Measurements from ENCODE around the gene YDJC. TPM values are rescaled to one million over a fixed set of nuclear protein-coding genes. Genes with fewer than 3 reads are reported as not detected.

Gene YDJC
- total and polyA plus RNA-seq, 2 of the 8 experiments (the other 6 are each of a cell fraction or from before 2014, with no cell fraction given) = 36.7 to 45.2 TPM

DNA sequence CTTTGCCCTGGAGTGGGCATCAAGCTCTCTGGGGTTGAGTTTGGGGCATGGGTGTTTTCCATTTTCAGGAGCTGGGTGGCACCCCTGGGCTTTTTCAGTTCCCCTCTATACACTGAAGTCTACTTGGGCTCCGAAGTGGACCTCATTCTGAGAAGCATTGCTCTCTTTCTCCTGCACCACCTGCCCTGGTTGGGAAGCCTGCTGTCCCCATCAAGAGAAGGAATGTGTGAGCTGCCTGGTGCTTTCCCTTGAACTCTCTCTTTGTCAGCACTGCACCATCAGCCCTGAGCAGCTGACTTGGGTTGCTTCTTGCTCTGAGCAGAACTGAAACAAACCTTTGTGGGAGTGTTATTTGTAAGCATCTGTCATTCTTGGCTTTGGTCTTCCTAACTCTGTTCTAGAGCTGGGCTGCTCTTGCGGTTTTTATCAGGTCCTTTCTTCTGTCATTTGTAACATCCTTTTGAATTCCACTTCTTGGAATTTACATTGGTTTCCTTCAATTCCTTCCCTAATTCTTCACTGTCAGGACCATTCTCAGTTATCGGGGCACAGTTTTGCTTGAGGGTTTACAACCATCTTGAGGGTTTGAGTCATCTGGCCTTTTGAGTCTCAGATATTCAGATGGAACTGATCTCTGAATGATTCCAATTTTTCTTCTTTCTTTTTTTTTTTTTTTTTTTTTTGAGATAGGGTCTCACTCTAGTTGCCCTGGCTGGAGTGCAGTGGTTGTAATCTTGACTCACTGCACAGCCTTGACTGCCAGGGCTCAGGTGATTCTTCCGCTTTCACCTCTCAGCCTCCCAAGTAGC lies 41.8 kb downstream of the YDJC start:
- Histone ChIP-seq H2AFZ (ENCODE audit: low read length) (no peak overlapping the region), H3K79me2 (ENCODE audit: control insufficient read depth in 1 of 2, insufficient read depth in 2 of 2, low read length in 2 of 2) (peaks cover 19 to 92% of the 10 kb centered on the region in 2 experiments), H3K9ac (replicated peaks in 1 of 4; ENCODE audit: extremely low read depth in 1 of 4, low read depth in 3 of 4, low read length in 3 of 4) (no peak overlapping the region), H3K27me3 (replicated peaks in 1 of 4; ENCODE audit: control insufficient read depth in 3 of 4, extremely low read depth in 1 of 4, insufficient read depth in 3 of 4, low read length in 3 of 4) (no peaks in the 10 kb centered on the region), H3K4me1 (replicated peaks in 1 of 4; ENCODE audit: control insufficient read depth in 3 of 4, insufficient read depth in 4 of 4, low read length in 3 of 4) (no peaks in the 10 kb centered on the region), H3K18ac (ENCODE audit: extremely low read depth, low read length) (no peak overlapping the region), H4K8ac (ENCODE audit: extremely low read depth, insufficient read depth, low read length) (no peak overlapping the region), H2BK20ac (ENCODE audit: low read length) (no peak overlapping the region), H3K36me3 (ENCODE audit: control insufficient read depth in 2 of 4, insufficient read depth in 4 of 4, low read length in 3 of 4) (peaks cover 0 to 8% (median 1%) of the 10 kb centered on the region in 4 experiments; a peak in 3 of 8 replicates), H3K27ac (ENCODE audit: low read depth, low read length) (no peak overlapping the region), H3K4me2 (ENCODE audit: insufficient read depth in 1 of 2, low read depth in 2 of 2, low read length in 2 of 2) (no peak overlapping the region), H3K4me3 (ENCODE audit: extremely low read depth in 1 of 4, insufficient read depth in 2 of 4, low read depth in 3 of 4, low read length in 4 of 4) (no peak overlapping the region), H4K91ac (replicated peaks; ENCODE audit: insufficient read length, low read length) (no peak overlapping the region), H2BK120ac (replicated peaks; ENCODE audit: low read depth, low read length) (no peak overlapping the region), H3K56ac (replicated peaks; ENCODE audit: insufficient read length, low read depth, low read length) (no peak overlapping the region), H3K79me1 (ENCODE audit: low read depth, low read length) (peaks cover 25% of the 10 kb centered on the region), H3K14ac (ENCODE audit: insufficient read length) (no peak overlapping the region), H2BK15ac (ENCODE audit: low read length) (no peak overlapping the region), H4K5ac (ENCODE audit: insufficient read length, low read depth, low read length) (no peak overlapping the region), H2AK5ac (ENCODE audit: low read depth, low read length) (no peak overlapping the region), H4K20me1 (replicated peaks in 1 of 2; ENCODE audit: control insufficient read depth in 1 of 2, insufficient read depth in 2 of 2, low read length in 2 of 2) (peaks cover 41 to 52% of the 10 kb centered on the region in 2 experiments), H3K9me3 (ENCODE audit: insufficient read depth in 2 of 2, low read depth in 1 of 2, low read length in 1 of 2) (no peaks in the 10 kb centered on the region), H3K23me2 (ENCODE audit: low read depth, low read length) (no peaks in the 10 kb centered on the region), H2BK12ac (ENCODE audit: low read depth, low read length) (no peak overlapping the region), H2BK5ac (ENCODE audit: low read depth, low read length) (no peak overlapping the region), H3K4ac (replicated peaks; ENCODE audit: insufficient read length, low read depth, low read length) (no peak overlapping the region), H3K23ac (ENCODE audit: insufficient read length) (no peak overlapping the region)
- WGBS, 2 experiments (ENCODE audit: extremely low coverage in 1 of 2, insufficient coverage in 1 of 2, insufficient read length in 1 of 2, insufficient replicate concordance in 2 of 2, low coverage in 1 of 2, low lambda C conversion rate in 2 of 2, missing lambda C conversion rate in 1 of 2) = 91% methylated on average over 4 of the region's 4 CpGs; no CpG with 5 or more reads in 1 of the 2 experiments
- CTCF ChIA-PET (ENCODE audit: partially characterized antibody) = interaction anchor here (0.7 to 2.8 kb wide), 7 partner anchors 9 to 53 kb away, joined by 3 to 10 read pairs (median 4); partner anchors contain the start of gene YDJC
- DNase-seq (ENCODE audit: low read depth in 1 of 2, low spot score in 2 of 2) (no peak), FAIRE-seq (no peak)
- POLR2A ChIA-PET (ENCODE audit: partially characterized antibody) = interaction anchor here (0.9 to 1.4 kb wide), 4 partner anchors 10 to 39 kb away, joined by 3 to 4 read pairs (median 4); no protein-coding TSS in a partner anchor
- TF ChIP-seq PHF8 (conservative IDR thresholded peaks at IDR 0.05; ENCODE audit: low read depth, low read length) = no peak
- TF ChIP-seq CHD2 (IDR thresholded peaks at IDR 0.05; ENCODE audit: low read length) = no peak
- no peak for TF ChIP-seq SIX5 (IDR thresholded peaks at IDR 0.05; ENCODE audit: low read depth, low read length)
- TF ChIP-seq POLR2A (IDR thresholded peaks at IDR 0.05; ENCODE audit: control extremely low read depth in 1 of 2, low read depth in 2 of 2, low read length in 2 of 2) = no peak
- TF ChIP-seq HDAC2 (IDR thresholded peaks at IDR 0.05; ENCODE audit: borderline replicate concordance in 1 of 2, low read depth in 2 of 2, low read length in 2 of 2) = no peak
- no peak for TF ChIP-seq NANOG (IDR thresholded peaks at IDR 0.05; ENCODE audit: insufficient read depth, low read depth, low read length, poor library complexity, severe bottlenecking)
- TF ChIP-seq, protein P1, sequence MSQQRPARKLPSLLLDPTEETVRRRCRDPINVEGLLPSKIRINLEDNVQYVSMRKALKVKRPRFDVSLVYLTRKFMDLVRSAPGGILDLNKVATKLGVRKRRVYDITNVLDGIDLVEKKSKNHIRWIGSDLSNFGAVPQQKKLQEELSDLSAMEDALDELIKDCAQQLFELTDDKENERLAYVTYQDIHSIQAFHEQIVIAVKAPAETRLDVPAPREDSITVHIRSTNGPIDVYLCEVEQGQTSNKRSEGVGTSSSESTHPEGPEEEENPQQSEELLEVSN (IDR thresholded peaks at IDR 0.05) = no peak
- TF ChIP-seq SRF (IDR thresholded peaks at IDR 0.05; ENCODE audit: low read depth, low read length) = no peak
- TF ChIP-seq YY1 (IDR thresholded peaks at IDR 0.05; ENCODE audit: low read depth, low read length) = no peak
- TF ChIP-seq, protein P2, sequence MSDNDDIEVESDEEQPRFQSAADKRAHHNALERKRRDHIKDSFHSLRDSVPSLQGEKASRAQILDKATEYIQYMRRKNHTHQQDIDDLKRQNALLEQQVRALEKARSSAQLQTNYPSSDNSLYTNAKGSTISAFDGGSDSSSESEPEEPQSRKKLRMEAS (IDR thresholded peaks at IDR 0.05) = no peak
- TF ChIP-seq ASH2L (IDR thresholded peaks at IDR 0.05; ENCODE audit: low read length) = no peak
- TF ChIP-seq POLR2AphosphoS5 (IDR thresholded peaks at IDR 0.05; ENCODE audit: low read depth, low read length) = no peak

All from H1 (cell line).